Activated CD8-positive, alpha-beta memory T cell treated with anti-CD3 and anti-CD28 coated beads, Interleukin-2, amount 10 ng/mL, durations not matched to agents 7 days and 5 days (primary cell): ENCODE results near the gene CERCAM. TPM values are rescaled to one million over a fixed set of nuclear protein-coding genes. Genes with fewer than 3 reads are reported as not detected.

Experiments
- ATAC-seq: fragments of 150-1000 bp; cut with Tn5 transposase; one replicate; pipeline ENCODE4 v1.10.0; 2021; ENCODE audit warnings: moderate library complexity
- CTCF ChIA-PET: fragments of 350-600 bp; sonication (Branson Sonifier 250); formaldehyde crosslinking; loops from one replicate; lab custom pipeline; 2021; ENCODE audit warnings: antibody characterized with exemption; lab: Charles Lee
- DNase-seq: peaks from one replicate; pipeline ENCODE4 v3.0.0-alpha.2; 2020
- H3K27ac Mint-ChIP-seq: one replicate; pipeline ENCODE4 v1.8.0; 2021; ENCODE audit warnings: mild to moderate bottlenecking, mixed read lengths
- H3K27me3 Mint-ChIP-seq: one replicate; pipeline ENCODE4 v1.8.0; 2021; ENCODE audit warnings: mixed read lengths
- H3K36me3 Mint-ChIP-seq: one replicate; pipeline ENCODE4 v1.8.0; 2021; ENCODE audit warnings: mild to moderate bottlenecking, mixed read lengths
- H3K4me1 Mint-ChIP-seq: one replicate; pipeline ENCODE4 v1.8.0; 2021; ENCODE audit warnings: mixed read lengths
- H3K4me3 Mint-ChIP-seq: one replicate; pipeline ENCODE4 v1.8.0; 2021; ENCODE audit warnings: mild to moderate bottlenecking, moderate library complexity, mixed read lengths
- H3K9me3 Mint-ChIP-seq: one replicate; pipeline ENCODE4 v1.8.0; 2022; ENCODE audit warnings: low read depth, mixed read lengths
- total RNA-seq, 2 experiments: library from RNA; stranded (reverse); gene quantifications; one replicate each; pipeline ENCODE4 v1.2.3, GENCODE V29; 2021

Gene CERCAM
- total RNA-seq, 2 experiments from 2014 or later = 5.2 to 12.2 TPM

GRCh38 chr9:128459011-128459410 lies 38.4 kb downstream of the CERCAM start:
- DNase-seq = no peak
- Mint-ChIP-seq H3K9me3 (no peaks in the 10 kb centered on the region), H3K36me3 (peaks cover 27% of the 10 kb centered on the region), H3K4me3 (no peak overlapping the region), H3K27me3 (no peaks in the 10 kb centered on the region), H3K27ac (no peak overlapping the region), H3K4me1 (peaks cover 21% of the 10 kb centered on the region)
- ATAC-seq = no peak
- CTCF ChIA-PET = interaction anchor here (2.2 kb wide), 1 partner anchor 20 kb away, joined by 7 read pairs; no protein-coding TSS in a partner anchor

- H3K36me3 Mint-ChIP-seq = peaks cover 27% of the 10 kb centered on the region
- no peaks in the 10 kb centered on the region for H3K27me3 Mint-ChIP-seq
- no peaks in the 10 kb centered on the region for H3K9me3 Mint-ChIP-seq
- peaks cover 2% of the 10 kb centered on the region for H3K4me1 Mint-ChIP-seq
- no peak for DNase-seq
- CTCF ChIA-PET = interaction anchor here (1.1 kb wide), 1 partner anchor 30 kb away, joined by 3 read pairs; no protein-coding TSS in a partner anchor
- no peak overlapping the region for H3K4me3 Mint-ChIP-seq
- no peak overlapping the region for H3K27ac Mint-ChIP-seq
- ATAC-seq = no peak
Observed at GRCh38 chr9:128469070-128469469, 48.4 kb downstream of the CERCAM start.

GRCh38 chr9:128470560-128470959 lies 49.9 kb downstream of the CERCAM start:
- no peak for ATAC-seq
- peak overlapping the region; percentile 44 for H3K27ac Mint-ChIP-seq
- no peak for DNase-seq
- CTCF ChIA-PET = no interaction called here
- H3K4me3 Mint-ChIP-seq = no peak overlapping the region
- H3K27me3 Mint-ChIP-seq = no peaks in the 10 kb centered on the region
- H3K36me3 Mint-ChIP-seq = peaks cover 35% of the 10 kb centered on the region
- H3K9me3 Mint-ChIP-seq = no peaks in the 10 kb centered on the region
- peaks cover 2% of the 10 kb centered on the region for H3K4me1 Mint-ChIP-seq

- Mint-ChIP-seq H3K27ac (no peak overlapping the region), H3K27me3 (no peaks in the 10 kb centered on the region), H3K4me1 (peaks cover 2% of the 10 kb centered on the region), H3K9me3 (no peaks in the 10 kb centered on the region), H3K36me3 (peaks cover 35% of the 10 kb centered on the region), H3K4me3 (no peak overlapping the region)
- ATAC-seq (no peak), DNase-seq (no peak)
- CTCF ChIA-PET = no interaction called here
Observed at GRCh38 chr9:128473104-128473503, 52.4 kb downstream of the CERCAM start.

GRCh38 chr9:128475867-128476266 lies 55.2 kb downstream of the CERCAM start:
- CTCF ChIA-PET = no interaction called here
- H3K36me3 Mint-ChIP-seq = peaks cover 36% of the 10 kb centered on the region
- H3K27me3 Mint-ChIP-seq = no peaks in the 10 kb centered on the region
- H3K4me1 Mint-ChIP-seq = no peaks in the 10 kb centered on the region
- no peak overlapping the region for H3K27ac Mint-ChIP-seq
- DNase-seq = no peak
- no peak overlapping the region for H3K4me3 Mint-ChIP-seq
- ATAC-seq = no peak
- H3K9me3 Mint-ChIP-seq = no peaks in the 10 kb centered on the region

GRCh38 chr9:128479262-128479661 lies 58.6 kb downstream of the CERCAM start:
- DNase-seq (no peak), ATAC-seq (no peak)
- Mint-ChIP-seq H3K4me1 (no peaks in the 10 kb centered on the region), H3K4me3 (no peak overlapping the region), H3K27ac (no peak overlapping the region), H3K27me3 (no peaks in the 10 kb centered on the region), H3K9me3 (no peaks in the 10 kb centered on the region), H3K36me3 (peaks cover 38% of the 10 kb centered on the region)
- CTCF ChIA-PET = interaction anchor here (0.8 kb wide), 1 partner anchor 184 kb away, joined by 4 read pairs; no protein-coding TSS in a partner anchor

- DNase-seq (no peak), ATAC-seq (no peak)
- no peaks in the 10 kb centered on the region for H3K9me3 Mint-ChIP-seq
- CTCF ChIA-PET = no interaction called here
- H3K36me3 Mint-ChIP-seq = peaks cover 37% of the 10 kb centered on the region
- H3K27me3 Mint-ChIP-seq = no peaks in the 10 kb centered on the region
- H3K4me1 Mint-ChIP-seq = no peaks in the 10 kb centered on the region
- H3K27ac Mint-ChIP-seq = no peak overlapping the region
- H3K4me3 Mint-ChIP-seq = no peak overlapping the region
Observed at GRCh38 chr9:128481561-128481960, 60.9 kb downstream of the CERCAM start.

- Mint-ChIP-seq H3K27me3 (no peaks in the 10 kb centered on the region), H3K27ac (no peak overlapping the region), H3K4me1 (no peaks in the 10 kb centered on the region), H3K9me3 (no peaks in the 10 kb centered on the region), H3K36me3 (peaks cover 40% of the 10 kb centered on the region), H3K4me3 (no peak overlapping the region)
- CTCF ChIA-PET = interaction anchor here (1.0 kb wide), 1 partner anchor 60 kb away, joined by 3 read pairs; no protein-coding TSS in a partner anchor
- ATAC-seq (no peak), DNase-seq (no peak)
Observed at GRCh38 chr9:128482186-128482585, 61.5 kb downstream of the CERCAM start.

- H3K27ac Mint-ChIP-seq = no peak overlapping the region
- DNase-seq (no peak), ATAC-seq (no peak)
- CTCF ChIA-PET = interaction anchor here (1.2 kb wide), 2 partner anchors 27 to 46 kb away, joined by 3 to 5 read pairs; no protein-coding TSS in a partner anchor
- no peaks in the 10 kb centered on the region for H3K9me3 Mint-ChIP-seq
- no peak overlapping the region for H3K4me3 Mint-ChIP-seq
- no peaks in the 10 kb centered on the region for H3K4me1 Mint-ChIP-seq
- peaks cover 47% of the 10 kb centered on the region for H3K36me3 Mint-ChIP-seq
- no peaks in the 10 kb centered on the region for H3K27me3 Mint-ChIP-seq
Observed at GRCh38 chr9:128484686-128485413, 64.2 kb downstream of the CERCAM start.

- CTCF ChIA-PET = interaction anchor here (0.6 to 1.2 kb wide), 3 partner anchors 26 to 47 kb away, joined by 3 to 5 read pairs (median 3); no protein-coding TSS in a partner anchor
- DNase-seq = no peak
- Mint-ChIP-seq H3K36me3 (peaks cover 48% of the 10 kb centered on the region), H3K4me1 (no peaks in the 10 kb centered on the region), H3K9me3 (no peaks in the 10 kb centered on the region), H3K27ac (no peak overlapping the region), H3K4me3 (no peak overlapping the region), H3K27me3 (no peaks in the 10 kb centered on the region)
- ATAC-seq = no peak
Observed at GRCh38 chr9:128485414-128485855, 64.8 kb downstream of the CERCAM start.

- H3K36me3 Mint-ChIP-seq = peaks cover 51% of the 10 kb centered on the region
- H3K9me3 Mint-ChIP-seq = no peaks in the 10 kb centered on the region
- ATAC-seq (no peak), DNase-seq (no peak)
- no peaks in the 10 kb centered on the region for H3K4me1 Mint-ChIP-seq
- H3K27me3 Mint-ChIP-seq = no peaks in the 10 kb centered on the region
- H3K27ac Mint-ChIP-seq = no peak overlapping the region
- CTCF ChIA-PET = interaction anchor here (0.6 to 1.2 kb wide), 3 partner anchors 26 to 48 kb away, joined by 3 to 5 read pairs (median 3); no protein-coding TSS in a partner anchor
- no peak overlapping the region for H3K4me3 Mint-ChIP-seq
Observed at GRCh38 chr9:128486201-128486600, 65.5 kb downstream of the CERCAM start.
